Skeletal muscle cell (primary cell): Measurements from ENCODE around the gene RPS27L.

Experiments used
- DNase-seq: peaks from one replicate; pipeline ENCODE4 v3.0.0-alpha.2; 2010; ENCODE audit warnings: low read depth
- H3K4me3 ChIP-seq: 2 replicates; pipeline ENCODE4 v1.5.1; 2011; ENCODE audit warnings: low read depth, mild to moderate bottlenecking, control low read depth, low read length, moderate library complexity

Gene RPS27L

GRCh38 chr15:63156086-63156710 is 1.1 kb downstream of the RPS27L start:
- no peak for DNase-seq
- peak overlapping the region; percentile 89 for H3K4me3 ChIP-seq

GRCh38 chr15:63155486-63155885 is 1.8 kb downstream of the RPS27L start:
- no peak for DNase-seq
- peak overlapping the region; percentile 89 for H3K4me3 ChIP-seq

DNA sequence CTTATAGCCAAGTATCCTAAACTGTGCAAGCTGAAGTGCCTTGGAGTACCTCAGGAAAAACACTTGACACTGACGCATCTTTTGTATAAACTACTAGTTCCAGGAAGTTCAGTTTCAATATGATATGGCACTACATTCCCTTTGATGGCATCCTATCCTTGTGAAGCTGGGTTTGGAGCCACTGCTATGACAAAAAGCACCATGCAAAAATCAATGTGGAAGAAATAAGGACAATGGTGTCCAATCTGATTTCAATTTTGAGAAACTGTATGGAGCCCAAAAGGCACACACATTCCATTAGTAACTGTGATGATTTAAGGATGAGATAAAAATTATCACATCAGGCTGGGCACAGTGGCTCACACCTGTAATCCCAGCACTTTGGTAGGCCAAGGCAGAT is 5.6 kb downstream of the RPS27L start:
- DNase-seq = no peak
- no peak overlapping the region for H3K4me3 ChIP-seq

DNA sequence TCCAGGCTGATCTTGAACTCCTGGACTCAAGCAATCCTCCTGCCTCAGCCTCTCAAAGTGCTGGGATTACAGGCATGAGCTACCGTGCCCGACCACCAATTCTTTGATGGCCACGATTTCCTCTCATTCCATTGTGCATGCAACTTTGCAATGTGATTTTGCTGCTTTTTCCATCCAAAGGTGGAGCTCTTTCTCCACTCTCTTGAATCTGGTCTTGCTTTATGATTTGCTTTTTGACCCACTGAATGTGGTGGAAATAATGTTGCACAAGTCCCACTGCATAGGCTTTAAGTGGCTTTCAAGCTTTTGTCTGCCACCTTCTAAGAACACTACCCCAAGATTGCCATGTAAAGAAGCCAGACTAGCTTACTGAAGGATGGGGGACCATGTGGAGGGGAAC is 10.6 kb downstream of the RPS27L start:
- H3K4me3 ChIP-seq = no peak overlapping the region
- no peak for DNase-seq

- no peak overlapping the region for H3K4me3 ChIP-seq
- no peak for DNase-seq
Observed at GRCh38 chr15:63145426-63145825, 11.9 kb downstream of the RPS27L start.

DNA sequence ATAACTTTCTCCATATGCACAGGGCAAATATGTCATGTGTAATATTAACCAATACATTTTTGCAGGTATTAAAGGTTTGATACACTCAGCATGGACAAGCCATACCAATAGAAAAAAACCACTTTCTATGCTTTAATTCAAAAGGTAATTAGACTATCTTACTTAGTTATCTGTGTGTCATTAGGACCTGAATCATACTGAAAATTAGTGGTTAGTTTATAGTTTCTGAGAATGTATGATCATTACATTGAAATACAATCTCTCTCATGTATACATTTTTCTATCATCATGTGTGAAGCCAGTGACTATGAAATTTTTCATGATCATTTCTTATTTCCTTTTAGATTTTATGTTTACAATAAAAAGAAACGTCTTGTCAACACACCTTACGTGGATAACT is 16.3 kb downstream of the RPS27L start:
- H3K4me3 ChIP-seq = no peak overlapping the region
- no peak for DNase-seq

DNA sequence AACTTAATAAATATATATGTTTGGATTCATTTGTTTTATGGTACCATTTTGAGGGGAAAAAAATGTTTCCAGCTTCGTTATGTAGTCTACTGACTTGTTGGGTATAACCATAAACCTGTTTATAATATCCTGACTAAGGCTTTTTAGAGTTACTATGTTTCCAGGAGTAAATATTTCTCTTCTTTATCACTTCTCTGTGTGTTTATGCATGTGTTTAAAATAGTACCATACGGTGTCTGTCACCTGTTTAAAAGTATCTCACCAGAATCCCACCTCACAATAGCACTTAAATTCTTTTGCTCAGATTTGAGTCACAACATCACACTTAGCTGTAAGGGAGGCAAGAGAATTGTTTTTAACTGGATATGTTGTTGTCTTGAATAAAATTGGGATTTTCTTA is 20.5 kb downstream of the RPS27L start:
- H3K4me3 ChIP-seq = no peak overlapping the region
- DNase-seq = no peak

DNA sequence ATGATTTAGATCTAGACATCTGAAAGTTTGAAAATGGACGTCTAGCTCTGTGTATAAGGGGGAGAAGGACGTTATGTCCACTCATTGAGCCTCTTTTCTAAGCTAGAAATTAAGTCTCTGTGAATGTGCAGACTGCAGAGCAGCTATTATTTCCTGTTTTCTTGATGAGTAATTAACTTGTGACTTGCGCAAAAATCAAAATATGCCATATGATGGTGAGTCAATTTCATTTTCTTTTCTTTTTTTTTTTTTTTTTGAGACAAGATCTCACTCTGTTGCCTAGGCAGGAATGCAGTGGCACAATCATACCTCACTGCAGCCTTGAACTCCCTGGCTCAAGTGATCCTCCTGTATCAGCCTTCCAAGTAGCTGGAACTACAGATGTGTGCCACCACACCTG is 21.5 kb downstream of the RPS27L start:
- peak; percentile 48 for DNase-seq

GRCh38 chr15:63135281-63135680 is 22.0 kb downstream of the RPS27L start:
- no peak overlapping the region for H3K4me3 ChIP-seq
- DNase-seq = no peak

More for the DNA sequence above, 21.5 kb downstream of the RPS27L start:
- H3K4me3 ChIP-seq = no peak overlapping the region

- no peak for DNase-seq
- no peak overlapping the region for H3K4me3 ChIP-seq
Observed at GRCh38 chr15:63134245-63134985, 22.9 kb downstream of the RPS27L start.

- no peak overlapping the region for H3K4me3 ChIP-seq
- no peak for DNase-seq
Observed at GRCh38 chr15:63133786-63134185, 23.5 kb downstream of the RPS27L start.

DNA sequence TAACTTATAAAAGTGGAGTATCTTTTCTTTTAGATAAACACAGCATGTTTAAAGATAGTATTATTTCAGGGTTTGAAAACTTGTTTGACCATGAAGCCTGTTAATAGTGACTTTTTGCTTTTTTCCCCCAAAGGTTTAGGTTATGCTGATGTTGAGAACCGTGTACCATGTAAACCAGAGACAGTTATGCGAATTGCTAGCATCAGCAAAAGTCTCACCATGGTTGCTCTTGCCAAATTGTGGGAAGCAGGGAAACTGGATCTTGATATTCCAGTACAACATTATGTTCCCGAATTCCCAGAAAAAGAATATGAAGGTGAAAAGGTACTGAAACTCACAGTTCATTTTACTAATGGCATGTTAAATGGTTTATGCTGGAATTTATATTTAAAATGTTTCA is 30.6 kb downstream of the RPS27L start:
- DNase-seq = no peak
- no peak overlapping the region for H3K4me3 ChIP-seq

DNA sequence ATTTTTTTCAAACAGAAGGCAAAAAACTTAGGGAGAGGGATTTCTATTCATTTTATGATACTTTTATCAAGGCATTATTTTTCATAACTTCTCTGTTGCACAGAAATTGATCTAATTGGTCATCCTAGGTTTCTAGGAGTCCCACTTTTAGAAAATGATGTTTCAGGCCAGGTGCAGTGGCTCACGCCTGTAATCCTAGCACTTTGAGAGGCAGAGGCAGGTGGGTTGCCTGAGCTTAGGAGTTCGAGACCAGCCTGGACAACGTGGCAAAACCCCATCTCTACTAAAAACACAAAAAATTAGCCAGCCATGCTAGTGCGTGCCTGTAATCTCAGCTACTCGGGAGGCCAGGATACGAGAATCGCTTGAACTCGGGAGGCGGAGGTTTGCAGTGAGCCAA is 32.8 kb downstream of the RPS27L start:
- H3K4me3 ChIP-seq = no peak overlapping the region
- no peak for DNase-seq

GRCh38 chr15:63122002-63122875 is 35.0 kb downstream of the RPS27L start:
- H3K4me3 ChIP-seq = peak overlapping the region; percentile 92
- DNase-seq = no peak

DNA sequence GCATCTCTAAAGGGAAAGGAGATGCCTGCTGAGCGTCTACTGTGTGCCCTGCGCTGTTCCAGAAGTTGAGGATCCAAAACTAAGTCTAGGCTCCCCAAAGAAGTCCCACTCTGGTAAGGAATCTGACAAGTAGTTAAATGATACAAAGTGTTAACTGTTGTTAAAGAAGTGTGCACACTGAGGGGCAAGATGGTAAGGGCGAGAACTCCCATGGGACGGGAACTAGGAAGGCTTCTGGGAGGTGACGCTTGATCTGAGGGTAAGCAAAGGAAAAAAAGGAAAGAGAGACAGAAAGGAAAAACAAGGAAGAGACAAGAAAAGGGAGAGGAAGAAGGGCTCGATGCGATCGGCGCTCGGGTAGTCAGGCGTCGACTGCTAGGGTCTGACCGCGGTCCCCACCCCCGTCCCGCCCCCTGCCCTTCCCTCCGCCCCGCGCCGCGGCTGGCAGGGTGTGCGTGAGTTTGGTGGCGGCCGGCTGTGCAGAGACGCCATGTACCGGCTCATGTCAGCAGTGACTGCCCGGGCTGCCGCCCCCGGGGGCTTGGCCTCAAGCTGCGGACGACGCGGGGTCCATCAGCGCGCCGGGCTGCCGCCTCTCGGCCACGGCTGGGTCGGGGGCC is 35.8 kb downstream of the RPS27L start, which contains the start of gene LACTB:
TSS of gene LACTB (plus strand) at position 480 of the 620 bp plus-strand sequence. CDS start at position 491, 11 bp downstream.
- H3K4me3 ChIP-seq = peak within 1 kb of the TSS; percentile 92
- peak; percentile 55 for DNase-seq

- DNase-seq = no peak
- no peak overlapping the region for H3K4me3 ChIP-seq
Observed at GRCh38 chr15:63118854-63119253, 38.4 kb downstream of the RPS27L start.

DNA sequence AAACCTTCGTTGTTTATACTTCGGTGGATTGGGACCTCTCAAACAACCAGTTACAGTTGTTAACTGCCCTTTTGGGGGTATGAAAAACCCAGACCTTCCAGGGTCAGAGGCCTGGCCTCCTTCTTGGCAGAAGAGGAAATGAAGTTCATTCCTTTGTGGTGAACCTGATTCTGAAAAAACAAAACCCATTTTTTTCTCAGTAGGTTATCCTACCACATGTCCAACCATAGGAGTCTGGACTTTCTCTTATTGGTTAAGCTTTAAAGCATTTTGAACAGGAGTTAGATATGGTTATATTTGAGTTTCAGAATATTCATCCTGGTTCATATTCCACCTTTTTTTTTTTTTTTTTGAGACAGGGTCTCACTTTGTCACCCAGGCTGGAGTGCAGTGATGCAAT is 42.8 kb downstream of the RPS27L start:
- DNase-seq = no peak
- H3K4me3 ChIP-seq = no peak overlapping the region

DNA sequence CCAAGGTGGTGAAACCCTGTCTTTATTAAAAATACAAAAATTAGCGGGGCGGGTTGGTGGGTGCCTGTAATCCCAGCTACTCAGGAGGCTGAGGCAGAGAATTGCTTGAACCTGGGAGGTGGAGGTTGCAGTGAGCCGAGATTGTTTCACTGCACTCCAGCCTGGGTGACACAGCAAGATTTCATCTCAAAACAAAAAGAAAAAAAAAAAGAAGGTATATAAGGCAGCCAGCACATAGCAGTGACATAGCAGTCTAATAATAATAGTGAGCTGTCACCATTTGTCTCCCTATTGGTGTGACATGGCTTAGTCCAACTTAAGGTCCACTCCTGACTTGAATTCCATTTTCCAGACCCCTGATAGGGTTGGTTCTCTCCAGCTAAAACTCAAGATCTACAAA is 44.4 kb downstream of the RPS27L start:
- H3K4me3 ChIP-seq = no peak overlapping the region
- DNase-seq = no peak

DNA sequence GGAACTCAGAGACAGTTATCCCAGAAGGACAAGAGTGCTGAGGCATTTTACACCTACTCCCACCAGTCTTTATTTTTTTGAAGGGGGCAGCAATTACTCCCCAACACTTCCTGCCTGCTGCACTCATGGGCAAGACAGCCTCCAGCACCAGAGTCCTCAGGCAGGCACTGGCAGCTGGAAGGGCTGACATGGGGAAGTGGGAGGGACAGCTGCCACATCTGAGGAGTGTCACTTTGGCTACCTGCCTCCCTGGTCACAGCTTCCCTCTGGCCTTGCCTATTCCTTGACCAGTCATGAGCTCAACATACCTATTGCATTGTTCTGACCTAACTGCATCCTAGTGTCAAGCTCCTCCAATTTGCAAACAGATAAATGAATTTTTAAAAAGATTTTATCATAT is 45.8 kb downstream of the RPS27L start:
- no peak overlapping the region for H3K4me3 ChIP-seq
- DNase-seq = no peak
